RCC 7860 (cell line): ENCODE data around the gene RPS6KA2.

Experiments used
- DNase-seq: peaks from one replicate; pipeline ENCODE4 v3.0.0-alpha.2; 2015; ENCODE audit warnings: low spot score
- FAIRE-seq: peaks from 2 replicates; lab custom pipeline; 2012; peaks lifted over from hg19 to GRCh38; lab: Jason Lieb, UNC

RPS6KA2 gene

GRCh38 chr6:166509193-166509592, 117.9 kb downstream of the RPS6KA2 start:
- DNase-seq (no peak), FAIRE-seq (no peak)

- FAIRE-seq (no peak), DNase-seq (no peak)
Observed at GRCh38 chr6:166508726-166509125, 118.3 kb downstream of the RPS6KA2 start.

DNA sequence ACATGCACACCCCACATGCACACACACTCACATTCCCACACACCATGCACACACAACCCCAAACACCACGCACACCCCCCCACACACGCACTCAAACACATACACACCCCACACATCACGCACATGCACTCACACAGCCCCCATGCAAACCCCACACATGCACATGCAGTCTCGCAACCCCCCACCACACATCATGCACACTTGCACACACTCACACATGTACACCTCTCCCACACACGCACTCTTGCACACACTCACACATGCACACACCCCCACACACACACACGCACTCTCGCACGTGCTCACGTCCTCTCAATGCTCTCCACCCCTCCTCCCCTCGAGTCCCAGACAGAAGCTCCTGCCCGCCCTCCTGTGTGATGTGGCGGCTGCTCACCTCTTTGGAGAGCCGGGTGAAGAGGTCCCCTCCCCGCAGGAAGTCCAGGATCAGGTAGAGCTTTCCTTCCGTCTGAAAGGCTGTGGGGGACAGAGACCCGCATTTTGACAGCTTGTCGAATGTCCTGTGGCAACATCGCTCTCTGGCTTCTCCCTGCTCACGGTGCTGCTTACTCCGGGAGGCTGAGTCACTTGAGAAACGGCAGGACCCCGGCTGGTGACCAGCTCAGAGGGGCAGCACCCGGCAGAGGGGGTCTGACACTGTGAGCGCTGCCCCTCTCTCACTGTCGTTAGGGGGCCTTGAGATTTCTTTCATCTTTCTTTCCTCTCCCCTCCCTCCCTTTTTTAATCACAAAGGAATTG, 119.1 kb downstream of the RPS6KA2 start:
- no peak for DNase-seq
- FAIRE-seq = no peak

DNA sequence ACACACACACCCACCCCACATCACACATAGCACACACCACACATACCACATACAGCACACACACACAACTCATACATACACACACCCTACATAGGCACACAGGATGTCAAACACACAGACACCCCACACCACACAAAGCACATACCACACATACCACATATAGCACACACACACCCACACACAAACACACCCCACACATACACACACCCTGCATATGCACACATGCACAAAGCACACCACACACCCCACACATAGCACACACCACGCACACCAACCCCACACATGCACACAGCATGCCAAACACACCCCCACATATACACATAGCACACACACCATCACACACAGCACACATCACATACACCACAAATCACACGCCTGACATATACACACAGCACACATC, 119.7 kb downstream of the RPS6KA2 start:
- FAIRE-seq (no peak), DNase-seq (no peak)

- no peak for FAIRE-seq
- DNase-seq = no peak
Observed at GRCh38 chr6:166505133-166505905, 121.7 kb downstream of the RPS6KA2 start.

GRCh38 chr6:166504100-166504499, 123.0 kb downstream of the RPS6KA2 start:
- no peak for DNase-seq
- FAIRE-seq = no peak

DNA sequence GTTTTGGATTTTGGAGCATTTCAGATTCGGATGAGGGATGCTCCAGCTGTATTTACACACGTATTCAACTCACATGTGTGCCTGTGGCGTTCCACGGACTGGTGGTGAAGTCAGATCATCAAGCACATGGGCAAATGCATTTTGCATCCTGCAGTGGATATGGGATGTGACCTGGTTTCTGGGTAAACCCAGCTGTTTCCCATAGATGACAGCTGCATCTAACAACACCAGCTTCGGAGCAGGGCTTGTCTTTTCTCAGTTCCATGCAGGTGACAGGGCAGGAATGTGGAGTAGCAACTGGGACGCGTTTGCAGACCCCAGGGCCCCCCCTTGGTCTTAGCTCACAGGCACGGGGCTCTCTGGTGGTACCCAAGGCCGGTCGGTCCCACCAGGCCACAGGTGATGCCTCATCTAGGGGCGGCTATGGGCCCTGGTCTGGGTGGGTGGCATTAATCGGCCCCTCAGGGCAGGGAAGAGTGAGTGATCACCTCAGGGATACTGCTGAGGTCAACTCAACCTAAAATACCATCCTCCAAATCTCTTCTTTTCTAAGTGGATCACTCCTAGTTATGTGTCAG, 123.8 kb downstream of the RPS6KA2 start:
- no peak for DNase-seq

GRCh38 chr6:166502453-166502852, 124.6 kb downstream of the RPS6KA2 start:
- FAIRE-seq (no peak), DNase-seq (no peak)

More for the DNA sequence above, 123.8 kb downstream of the RPS6KA2 start:
- no peak for FAIRE-seq

DNA sequence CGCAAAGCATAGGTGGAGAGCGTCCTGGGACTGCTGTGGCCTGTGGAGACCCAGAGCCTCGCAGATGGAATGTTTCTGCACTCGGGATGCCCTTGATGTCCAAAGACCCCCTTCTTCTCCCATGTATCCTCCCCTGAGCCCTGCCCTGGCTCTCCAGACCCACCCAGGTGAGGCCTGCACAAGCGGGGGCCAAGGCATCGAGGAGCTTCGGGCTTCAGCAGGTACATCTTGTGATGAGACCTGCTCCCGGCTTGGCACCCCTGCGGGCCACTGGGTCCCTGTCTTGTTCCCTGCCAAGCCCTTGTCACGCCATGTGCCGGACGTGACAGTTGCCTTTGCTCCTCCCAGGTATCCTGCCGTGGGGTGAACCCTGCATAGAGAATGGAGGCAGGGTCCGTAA, 125.8 kb downstream of the RPS6KA2 start:
- FAIRE-seq (no peak), DNase-seq (no peak)

GRCh38 chr6:166500246-166500645, 126.8 kb downstream of the RPS6KA2 start:
- DNase-seq (no peak), FAIRE-seq (no peak)

DNA sequence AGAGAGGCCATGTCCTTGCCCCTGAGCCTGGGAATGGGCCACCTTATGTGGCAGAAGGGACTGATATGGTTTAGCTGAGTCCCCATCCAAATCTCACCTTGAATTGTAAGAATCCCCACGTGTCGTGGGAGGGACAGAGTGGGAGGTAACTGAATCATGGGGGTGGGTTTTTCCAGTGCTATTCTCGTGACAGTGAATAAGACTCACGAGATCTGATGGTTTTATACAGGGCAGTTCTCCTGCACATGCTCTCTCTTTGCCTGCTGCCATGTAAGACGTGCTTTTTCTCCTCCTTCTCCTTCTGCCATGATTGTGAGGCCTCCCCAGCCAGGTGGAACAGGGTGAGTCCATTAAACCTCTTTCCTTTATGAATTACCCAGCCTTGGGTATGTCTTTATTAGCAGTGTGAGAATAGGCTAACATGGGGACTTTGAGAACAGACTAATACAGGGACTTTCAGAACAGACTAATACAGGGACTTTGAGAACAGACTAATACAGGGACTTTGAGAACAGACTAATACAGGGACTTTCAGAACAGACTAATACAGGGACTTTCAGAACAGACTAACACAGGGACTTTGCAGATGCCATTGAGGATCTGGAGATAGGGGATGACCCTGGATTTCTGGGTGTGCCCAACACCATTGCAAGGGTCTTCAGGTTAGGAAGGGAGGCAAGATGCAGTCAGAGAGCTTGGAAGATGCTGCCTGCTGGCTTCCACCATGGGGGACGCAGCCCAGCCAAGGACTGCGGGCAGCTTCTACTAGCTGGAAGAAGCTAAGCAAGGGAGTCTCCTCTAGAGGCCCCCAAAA, 127.5 kb downstream of the RPS6KA2 start:
- FAIRE-seq (no peak), DNase-seq (no peak)

DNA sequence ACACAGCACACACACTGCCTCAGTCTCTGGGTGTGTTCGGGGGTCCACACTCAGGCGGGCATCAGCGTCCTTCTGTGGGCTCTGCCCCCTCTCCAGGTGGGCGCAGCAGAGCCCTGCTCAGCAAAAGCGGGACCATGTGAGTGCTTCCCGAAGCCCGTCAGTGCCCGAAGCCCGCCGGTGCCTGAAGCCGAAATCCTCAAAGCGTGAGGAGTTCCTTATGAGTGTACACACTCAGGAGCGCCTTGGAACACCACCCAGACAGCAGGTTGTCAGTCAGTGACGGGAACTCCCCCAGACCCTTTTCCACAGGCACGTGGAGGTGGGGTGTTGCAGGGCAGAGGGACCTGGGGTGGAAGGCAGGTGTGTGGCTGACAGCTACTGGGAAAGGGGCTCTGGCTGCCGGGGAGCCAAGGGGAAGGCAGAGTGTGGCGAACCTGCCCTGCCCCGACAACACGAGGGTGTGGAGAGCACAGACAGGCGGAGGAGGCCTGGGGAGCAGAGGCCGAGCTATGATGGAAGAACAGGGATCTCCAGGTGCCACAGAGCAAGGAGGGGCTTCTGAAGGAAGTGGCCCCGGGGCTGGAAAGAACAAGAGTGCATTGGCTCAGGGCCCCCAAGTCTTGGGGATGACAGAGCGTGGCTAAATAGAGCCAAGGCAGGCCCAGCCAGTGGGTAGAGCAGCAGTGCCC, 128.2 kb downstream of the RPS6KA2 start:
- DNase-seq (no peak), FAIRE-seq (no peak)

DNA sequence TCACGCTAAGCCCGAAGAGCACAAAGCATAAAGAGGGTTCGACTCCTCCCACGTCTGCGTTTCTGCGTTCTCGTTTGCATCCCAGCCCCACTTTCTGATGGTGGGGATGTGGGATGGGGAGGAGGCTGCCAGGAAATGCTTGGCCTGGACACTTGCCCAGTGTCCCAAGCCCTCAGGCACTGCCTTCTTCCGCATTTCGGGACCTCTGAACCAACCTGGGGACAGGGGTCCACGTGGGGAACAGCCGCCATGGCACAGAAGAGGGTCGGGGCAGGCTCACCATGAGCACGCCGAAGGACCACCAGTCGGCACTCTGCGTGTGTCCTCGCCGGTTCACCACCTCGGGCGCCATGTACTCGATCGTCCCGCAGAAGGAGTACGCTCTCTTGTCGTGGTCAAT, 128.8 kb downstream of the RPS6KA2 start:
- no peak for DNase-seq
- no peak for FAIRE-seq

- FAIRE-seq = no peak
- DNase-seq = no peak
Observed at GRCh38 chr6:166497087-166497899, 129.8 kb downstream of the RPS6KA2 start.

GRCh38 chr6:166496460-166496859, 130.6 kb downstream of the RPS6KA2 start:
- DNase-seq (no peak), FAIRE-seq (no peak)

DNA sequence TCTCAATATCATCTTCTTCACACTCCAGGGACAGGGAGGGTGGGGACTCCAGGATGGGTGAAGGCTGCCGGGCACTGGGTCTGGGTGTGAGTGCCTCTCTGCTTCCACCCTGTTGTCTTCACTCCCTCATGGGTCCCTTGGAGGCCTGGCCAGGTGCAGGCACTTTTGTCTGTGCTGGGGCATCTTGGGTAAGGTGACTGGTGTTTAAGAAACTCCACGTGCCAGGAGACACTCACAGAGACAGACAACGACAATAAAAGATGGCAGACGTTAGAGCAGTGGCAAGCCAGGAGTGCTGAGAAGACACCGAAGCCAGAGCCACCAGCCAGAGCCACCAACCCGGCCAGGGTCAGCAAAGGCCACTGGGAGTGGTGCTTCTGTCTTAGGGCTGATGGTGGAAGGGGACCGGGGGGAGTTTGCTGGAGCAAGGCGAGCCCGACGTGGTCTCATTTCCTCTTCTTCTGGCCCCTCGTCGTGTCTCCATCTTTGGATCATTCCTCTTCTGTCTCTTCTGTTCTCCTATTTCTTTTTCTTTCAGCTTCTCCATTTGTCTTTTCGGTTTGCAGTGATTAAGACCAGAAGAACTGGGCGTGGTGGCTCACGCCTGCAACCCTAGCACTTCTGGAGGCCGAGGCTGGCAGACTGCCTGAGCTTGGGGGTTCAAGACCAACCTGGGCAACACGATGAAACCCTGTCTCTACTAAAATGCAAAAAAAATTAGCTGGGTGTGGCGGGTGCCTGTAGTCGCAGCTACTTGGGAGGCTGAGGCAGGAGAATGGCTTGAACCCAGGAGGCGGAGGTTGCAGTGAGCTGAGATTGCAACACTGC, 131.3 kb downstream of the RPS6KA2 start:
- no peak for DNase-seq
- FAIRE-seq = no peak

DNA sequence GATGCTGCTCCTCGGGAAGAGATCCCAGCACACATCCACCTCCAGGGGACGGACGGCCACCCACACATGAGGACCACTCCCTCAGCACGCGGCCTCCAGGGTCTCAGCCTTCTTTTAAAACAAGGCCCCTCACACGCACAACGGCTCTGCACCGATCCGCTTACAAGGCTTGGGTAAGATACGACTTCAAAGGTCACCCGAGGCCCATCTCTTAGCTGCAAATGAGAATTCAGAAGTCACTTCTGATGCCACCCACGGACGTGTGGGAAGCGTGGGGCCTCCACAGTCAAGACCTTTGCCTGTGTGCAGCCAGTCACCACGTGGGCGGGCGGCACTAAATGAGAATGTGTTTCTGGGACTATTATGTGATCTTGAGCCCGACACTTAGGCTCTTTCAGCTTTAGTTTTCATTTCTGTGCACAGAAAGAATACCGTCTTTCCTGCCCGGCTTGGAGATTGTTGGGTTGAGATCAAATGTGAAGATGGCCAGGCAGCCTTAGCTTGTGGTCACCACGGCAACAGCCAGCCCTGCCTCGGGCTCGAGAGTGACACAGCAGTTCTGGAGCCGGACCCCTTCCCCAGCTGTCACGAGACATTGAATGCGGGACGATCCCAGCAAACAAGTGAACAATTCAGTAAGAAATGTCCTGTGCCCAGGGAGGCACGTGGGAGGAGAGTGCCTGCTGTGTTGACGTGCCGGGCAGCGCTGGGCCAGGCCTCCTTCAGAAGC, 132.1 kb downstream of the RPS6KA2 start:
- FAIRE-seq (no peak), DNase-seq (no peak)

DNA sequence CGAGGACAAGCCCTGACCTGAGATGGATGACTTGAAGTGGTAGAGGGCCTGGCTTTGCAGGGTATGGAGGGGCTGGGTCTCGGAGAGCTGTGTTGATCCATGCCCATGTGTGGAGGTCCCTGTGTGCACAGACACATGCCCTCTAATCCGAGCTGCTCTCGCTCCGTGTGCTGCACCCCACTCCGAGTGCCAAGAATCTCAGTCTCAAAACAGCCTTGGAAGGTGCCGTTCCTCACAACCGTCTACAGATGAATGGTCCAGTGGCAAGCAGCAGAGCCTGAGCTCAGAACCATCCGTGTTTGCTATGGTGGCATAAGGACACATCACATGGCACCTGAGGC, 133.0 kb downstream of the RPS6KA2 start:
- no peak for FAIRE-seq

More for the DNA sequence above, 133.0 kb downstream of the RPS6KA2 start:
- no peak for DNase-seq
